ENCODE measurements around the gene CNIH4.
"Not testable (repeated sequence)": the region's sequence is repeated elsewhere in the genome, so short reads cannot be mapped to it uniquely, and the experiment has no call there.

CNIH4 gene

GRCh38 chr1:224339442-224340033, 17.1 kb upstream of the CNIH4 start:
- no peaks in the 10 kb centered on the region for H3K27me3 ChIP-seq (ENCODE audit: insufficient read depth, low read length, poor library complexity)
- H2BK120ac ChIP-seq (ENCODE audit: low read depth, low read length): peak overlapping the region; percentile 1
- no peak overlapping the region for H4K5ac ChIP-seq (ENCODE audit: low read length)
- no peaks in the 10 kb centered on the region for H3K79me1 ChIP-seq (ENCODE audit: low read length)
- DNase-seq: no peak
- H3K79me2 ChIP-seq (ENCODE audit: control insufficient read depth, insufficient read depth, low read length): no peaks in the 10 kb centered on the region
- H3K4ac ChIP-seq (ENCODE audit: low read depth, low read length): peak overlapping the region; percentile 87
- H3K27ac ChIP-seq (ENCODE audit: low read depth, low read length): no peak overlapping the region
- H3K4me3 ChIP-seq (ENCODE audit: low read length): no peak overlapping the region
- H3K36me3 ChIP-seq (ENCODE audit: control insufficient read depth, insufficient read depth, low read length): no peaks in the 10 kb centered on the region
- H2AK5ac ChIP-seq (ENCODE audit: low read length): no peak overlapping the region
- H4K8ac ChIP-seq (ENCODE audit: low read depth, low read length): no peak overlapping the region
- H2BK5ac ChIP-seq (ENCODE audit: low read length): no peak overlapping the region
- H2BK15ac ChIP-seq (replicated peaks; ENCODE audit: low read depth): no peak overlapping the region
- H3K18ac ChIP-seq (ENCODE audit: low read length): no peak overlapping the region
- no peak overlapping the region for H3K4me2 ChIP-seq (ENCODE audit: low read length)
- H3K4me1 ChIP-seq (ENCODE audit: control insufficient read depth, low read depth, low read length): no peaks in the 10 kb centered on the region
- H3K56ac ChIP-seq (ENCODE audit: low read length): peak overlapping the region; percentile 18
- no peak overlapping the region for H3K23ac ChIP-seq (ENCODE audit: low read length)
- no CpG with 5 or more reads among the region's 4 CpGs for WGBS (ENCODE audit: extremely low coverage, insufficient coverage, low lambda C conversion rate)
- H3K9ac ChIP-seq (ENCODE audit: low read length): no peak overlapping the region

GRCh38 chr1:224340453-224341384, 16.0 kb upstream of the CNIH4 start:
- no CpG with 5 or more reads among the region's 36 CpGs for WGBS (ENCODE audit: extremely low coverage, insufficient coverage, low lambda C conversion rate)
- H2BK15ac ChIP-seq (replicated peaks; ENCODE audit: low read depth); H3K79me1 ChIP-seq (ENCODE audit: low read length); H3K36me3 ChIP-seq (ENCODE audit: control insufficient read depth, insufficient read depth, low read length); H2AK5ac ChIP-seq (ENCODE audit: low read length); H2BK5ac ChIP-seq (ENCODE audit: low read length); H3K4me3 ChIP-seq (ENCODE audit: low read length); H3K27me3 ChIP-seq (ENCODE audit: insufficient read depth, low read length, poor library complexity); H3K4me1 ChIP-seq (ENCODE audit: control insufficient read depth, low read depth, low read length); H4K8ac ChIP-seq (ENCODE audit: low read depth, low read length); H3K18ac ChIP-seq (ENCODE audit: low read length); H3K79me2 ChIP-seq (ENCODE audit: control insufficient read depth, insufficient read depth, low read length); H2BK120ac ChIP-seq (ENCODE audit: low read depth, low read length); H4K5ac ChIP-seq (ENCODE audit: low read length): not testable (repeated sequence)
- Histone ChIP-seq H3K4me2 (ENCODE audit: low read length) (peak overlapping the region; percentile 67), H3K27ac (ENCODE audit: low read depth, low read length) (peak overlapping the region; percentile 51), H3K56ac (ENCODE audit: low read length) (peak overlapping the region; percentile 82), H3K9ac (ENCODE audit: low read length) (peak overlapping the region; percentile 52), H3K23ac (ENCODE audit: low read length) (peak overlapping the region; percentile 19), H3K4ac (ENCODE audit: low read depth, low read length) (peak overlapping the region; percentile 82)
- DNase-seq: peak; percentile 50

DNA sequence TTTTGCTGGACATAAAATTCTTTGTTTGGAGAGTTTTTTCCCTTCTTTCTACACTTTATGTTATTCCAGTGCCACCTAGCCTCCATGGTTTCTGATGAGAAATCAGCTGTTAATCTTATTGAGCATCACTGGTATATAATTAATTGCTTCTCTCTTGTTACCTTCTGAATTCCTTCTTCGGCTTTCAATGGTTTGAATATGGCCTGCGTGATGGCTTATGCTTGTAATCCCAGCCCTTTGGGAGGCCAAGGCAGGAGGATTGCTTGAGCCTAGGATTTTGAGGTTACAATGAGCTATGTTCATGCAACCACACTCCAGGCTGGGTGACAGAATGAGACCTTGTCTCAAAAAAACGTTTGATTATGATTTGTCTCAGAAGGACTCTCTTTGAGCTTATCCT, 13.0 kb upstream of the CNIH4 start:
- no peaks in the 10 kb centered on the region for H3K4me1 ChIP-seq (ENCODE audit: control insufficient read depth, low read depth, low read length)
- DNase-seq: peak; percentile 25
- H3K9ac ChIP-seq (ENCODE audit: low read length): no peak overlapping the region
- no peak overlapping the region for H3K4me2 ChIP-seq (ENCODE audit: low read length)
- H2AK5ac ChIP-seq (ENCODE audit: low read length): no peak overlapping the region
- no peak overlapping the region for H2BK120ac ChIP-seq (ENCODE audit: low read depth, low read length)
- no peaks in the 10 kb centered on the region for H3K79me2 ChIP-seq (ENCODE audit: control insufficient read depth, insufficient read depth, low read length)
- H2BK15ac ChIP-seq (replicated peaks; ENCODE audit: low read depth): no peak overlapping the region
- no CpG with 5 or more reads among the region's 3 CpGs for WGBS (ENCODE audit: extremely low coverage, insufficient coverage, low lambda C conversion rate)
- H4K8ac ChIP-seq (ENCODE audit: low read depth, low read length): no peak overlapping the region
- no peak overlapping the region for H3K4me3 ChIP-seq (ENCODE audit: low read length)
- H3K79me1 ChIP-seq (ENCODE audit: low read length): no peaks in the 10 kb centered on the region
- H3K4ac ChIP-seq (ENCODE audit: low read depth, low read length): no peak overlapping the region
- H4K5ac ChIP-seq (ENCODE audit: low read length): no peak overlapping the region
- H2BK5ac ChIP-seq (ENCODE audit: low read length): no peak overlapping the region
- no peak overlapping the region for H3K18ac ChIP-seq (ENCODE audit: low read length)
- no peak overlapping the region for H3K23ac ChIP-seq (ENCODE audit: low read length)
- H3K27me3 ChIP-seq (ENCODE audit: insufficient read depth, low read length, poor library complexity): no peaks in the 10 kb centered on the region
- H3K56ac ChIP-seq (ENCODE audit: low read length): no peak overlapping the region
- H3K27ac ChIP-seq (ENCODE audit: low read depth, low read length): no peak overlapping the region
- no peaks in the 10 kb centered on the region for H3K36me3 ChIP-seq (ENCODE audit: control insufficient read depth, insufficient read depth, low read length)

- Histone ChIP-seq H3K9ac (ENCODE audit: low read length) (no peak overlapping the region), H3K56ac (ENCODE audit: low read length) (no peak overlapping the region), H3K36me3 (ENCODE audit: control insufficient read depth, insufficient read depth, low read length) (no peaks in the 10 kb centered on the region), H3K18ac (ENCODE audit: low read length) (no peak overlapping the region), H2BK120ac (ENCODE audit: low read depth, low read length) (no peak overlapping the region), H2BK15ac (replicated peaks; ENCODE audit: low read depth) (no peak overlapping the region), H2AK5ac (ENCODE audit: low read length) (no peak overlapping the region), H3K79me2 (ENCODE audit: control insufficient read depth, insufficient read depth, low read length) (no peaks in the 10 kb centered on the region), H3K4me1 (ENCODE audit: control insufficient read depth, low read depth, low read length) (no peaks in the 10 kb centered on the region), H3K23ac (ENCODE audit: low read length) (no peak overlapping the region), H3K79me1 (ENCODE audit: low read length) (no peaks in the 10 kb centered on the region), H4K8ac (ENCODE audit: low read depth, low read length) (no peak overlapping the region), H2BK5ac (ENCODE audit: low read length) (no peak overlapping the region), H3K4me2 (ENCODE audit: low read length) (no peak overlapping the region), H3K27ac (ENCODE audit: low read depth, low read length) (no peak overlapping the region), H4K5ac (ENCODE audit: low read length) (no peak overlapping the region), H3K4me3 (ENCODE audit: low read length) (no peak overlapping the region), H3K27me3 (ENCODE audit: insufficient read depth, low read length, poor library complexity) (no peaks in the 10 kb centered on the region), H3K4ac (ENCODE audit: low read depth, low read length) (no peak overlapping the region)
- no peak for DNase-seq
- WGBS (ENCODE audit: extremely low coverage, insufficient coverage, low lambda C conversion rate): no CpG with 5 or more reads among the region's 2 CpGs
Observed at GRCh38 chr1:224348137-224348536, 8.5 kb upstream of the CNIH4 start.

DNA sequence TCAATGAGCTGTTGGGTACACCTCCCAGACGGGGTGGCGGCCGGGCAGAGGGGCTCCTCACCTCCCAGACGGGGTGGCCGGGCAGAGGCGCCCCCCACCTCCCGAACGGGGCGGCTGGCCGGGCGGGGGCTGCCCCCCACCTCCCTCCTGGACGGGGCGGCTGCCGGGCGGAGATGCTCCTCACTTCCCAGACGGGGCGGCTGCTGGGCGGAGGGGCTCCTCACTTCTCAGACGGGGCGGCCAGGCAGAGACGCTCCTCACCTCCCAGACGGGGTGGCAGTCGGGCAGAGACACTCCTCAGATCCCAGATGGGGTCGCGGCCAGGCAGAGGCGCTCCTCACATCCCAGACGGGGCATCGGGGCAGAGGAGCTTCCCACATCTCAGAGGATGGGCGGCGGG, 7.0 kb upstream of the CNIH4 start:
- H3K4me3 ChIP-seq (ENCODE audit: low read length); H3K4me1 ChIP-seq (ENCODE audit: control insufficient read depth, low read depth, low read length); H4K5ac ChIP-seq (ENCODE audit: low read length); H3K27me3 ChIP-seq (ENCODE audit: insufficient read depth, low read length, poor library complexity); H4K8ac ChIP-seq (ENCODE audit: low read depth, low read length); H3K23ac ChIP-seq (ENCODE audit: low read length); H3K9ac ChIP-seq (ENCODE audit: low read length); H2BK5ac ChIP-seq (ENCODE audit: low read length); H2BK15ac ChIP-seq (replicated peaks; ENCODE audit: low read depth); H3K18ac ChIP-seq (ENCODE audit: low read length); H3K4me2 ChIP-seq (ENCODE audit: low read length); H2BK120ac ChIP-seq (ENCODE audit: low read depth, low read length); H3K27ac ChIP-seq (ENCODE audit: low read depth, low read length); H3K36me3 ChIP-seq (ENCODE audit: control insufficient read depth, insufficient read depth, low read length); H3K79me2 ChIP-seq (ENCODE audit: control insufficient read depth, insufficient read depth, low read length); DNase-seq; H3K56ac ChIP-seq (ENCODE audit: low read length); H3K79me1 ChIP-seq (ENCODE audit: low read length); H2AK5ac ChIP-seq (ENCODE audit: low read length); H3K4ac ChIP-seq (ENCODE audit: low read depth, low read length): not testable (repeated sequence)
- WGBS (ENCODE audit: extremely low coverage, insufficient coverage, low lambda C conversion rate): no CpG with 5 or more reads among the region's 30 CpGs

All from mesendoderm (in vitro differentiated cells).